Smooth muscle cell (in vitro differentiated cells): ENCODE measurements around the gene ZDHHC13. TPM values are rescaled to one million over a fixed set of nuclear protein-coding genes. Genes with fewer than 3 reads are reported as not detected.

ENCODE experiments used
- DNase-seq: peaks from one replicate; lab custom pipeline; 2025; ENCODE audit not compliant: unreplicated experiment; lab: John Stamatoyannopoulos, UW
- H2AFZ ChIP-seq: fragments of 200-600 bp; sonication (generic); 2 replicates; pipeline ENCODE4 v1.6.0; 2016; ENCODE audit warnings: antibody characterized with exemption, low read depth, mild to moderate bottlenecking
- H3F3A ChIP-seq: fragments of 200-600 bp; sonication (generic); 2 replicates; pipeline ENCODE4 v1.6.0; 2017; ENCODE audit warnings: antibody characterized with exemption, low read depth
- H3K27ac ChIP-seq: fragments of 200-600 bp; sonication (generic); 2 replicates; pipeline ENCODE4 v1.5.1; 2016; ENCODE audit warnings: low read depth, mild to moderate bottlenecking
- H3K27me3 ChIP-seq: fragments of 200-600 bp; sonication (generic); 2 replicates; pipeline ENCODE4 v1.6.1; 2016; ENCODE audit warnings: low read depth, mild to moderate bottlenecking
- H3K36me3 ChIP-seq: fragments of 200-600 bp; sonication (generic); 2 replicates; pipeline ENCODE4 v1.5.1; 2016; ENCODE audit warnings: low read depth
- H3K4me1 ChIP-seq: fragments of 200-600 bp; sonication (generic); 2 replicates; pipeline ENCODE4 v1.5.1; 2016; ENCODE audit warnings: low read depth
- H3K4me2 ChIP-seq: fragments of 200-600 bp; sonication (generic); 2 replicates; pipeline ENCODE4 v1.6.0; 2016; ENCODE audit warnings: mild to moderate bottlenecking
- H3K4me3 ChIP-seq: fragments of 200-600 bp; sonication (generic); 2 replicates; pipeline ENCODE4 v1.5.1; 2016; ENCODE audit warnings: mild to moderate bottlenecking
- H3K79me2 ChIP-seq: fragments of 200-600 bp; sonication (generic); 2 replicates; pipeline ENCODE4 v1.6.0; 2016; ENCODE audit warnings: low read depth, mild to moderate bottlenecking
- H3K9ac ChIP-seq: fragments of 200-600 bp; sonication (generic); 2 replicates; pipeline ENCODE4 v1.6.0; 2016; ENCODE audit warnings: low read depth
- H3K9me3 ChIP-seq: fragments of 200-600 bp; sonication (generic); replicated peaks from 2 replicates; pipeline ENCODE4 v1.5.1; 2016; ENCODE audit warnings: low read depth
- H4K20me1 ChIP-seq: fragments of 200-600 bp; sonication (generic); 2 replicates; pipeline ENCODE4 v1.6.0; 2016; ENCODE audit warnings: low read depth
- WGBS: methylation state at CpG from one replicate; pipeline ENCODE4 v1.1.7; 2016; ENCODE audit warnings: low lambda C conversion rate; 5-methylcytosine and 5-hydroxymethylcytosine counted together
- polyA plus RNA-seq: library from polyadenylated mRNA; unstranded; fragments of >200 nt; fragmentation: Nextera tagmentation; extraction: Ambion mirVana; gene quantifications from 2 replicates; pipeline ENCODE4 v1.2.1, GENCODE V29; 2016
- total RNA-seq: library from RNA; depleted of rRNA; stranded (reverse); fragments of >200 nt; gene quantifications from 2 replicates; pipeline ENCODE4 v1.2.3, GENCODE V29; 2014
- TF ChIP-seq, protein P1 (sequence below): fragments of 200-600 bp; sonication (generic); IDR thresholded peaks from 2 replicates; pipeline ENCODE4 v1.5.1; 2017; ENCODE audit warnings: borderline replicate concordance, mild to moderate bottlenecking, antibody characterized with exemption; ENCODE audit not compliant: insufficient read depth, poor library complexity, severe bottlenecking

ZDHHC13 gene
- total and polyA plus RNA-seq, 2 experiments from 2014 or later = 12.8 to 17.3 TPM

DNA sequence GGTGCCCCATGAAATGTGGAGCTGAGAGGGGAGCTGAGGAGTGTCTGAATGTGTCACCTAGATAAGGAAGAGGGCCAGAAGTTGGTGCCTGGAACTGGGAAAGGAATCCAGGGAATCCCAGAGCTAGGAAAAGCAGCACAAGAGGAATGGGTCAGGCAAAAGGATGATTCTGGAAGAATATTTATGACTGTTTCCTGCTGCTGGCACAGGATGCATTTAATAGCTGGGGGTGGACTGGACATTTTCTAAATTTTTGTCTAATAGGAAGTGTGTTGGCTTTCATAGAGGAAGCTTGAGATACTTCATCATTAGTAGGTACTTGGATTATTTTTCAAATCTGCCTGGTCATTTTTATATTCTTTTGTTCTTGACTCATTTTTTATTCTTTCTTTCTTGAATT lies 39.0 kb upstream of the ZDHHC13 start:
- Histone ChIP-seq H3F3A (no peaks in the 10 kb centered on the region), H3K9ac (no peak overlapping the region), H4K20me1 (no peaks in the 10 kb centered on the region), H3K79me2 (no peaks in the 10 kb centered on the region), H3K27ac (no peak overlapping the region), H3K9me3 (no peaks in the 10 kb centered on the region), H2AFZ (no peak overlapping the region), H3K27me3 (no peaks in the 10 kb centered on the region), H3K4me3 (no peak overlapping the region), H3K4me1 (no peaks in the 10 kb centered on the region), H3K4me2 (no peak overlapping the region), H3K36me3 (no peaks in the 10 kb centered on the region)
- TF ChIP-seq, protein P1, sequence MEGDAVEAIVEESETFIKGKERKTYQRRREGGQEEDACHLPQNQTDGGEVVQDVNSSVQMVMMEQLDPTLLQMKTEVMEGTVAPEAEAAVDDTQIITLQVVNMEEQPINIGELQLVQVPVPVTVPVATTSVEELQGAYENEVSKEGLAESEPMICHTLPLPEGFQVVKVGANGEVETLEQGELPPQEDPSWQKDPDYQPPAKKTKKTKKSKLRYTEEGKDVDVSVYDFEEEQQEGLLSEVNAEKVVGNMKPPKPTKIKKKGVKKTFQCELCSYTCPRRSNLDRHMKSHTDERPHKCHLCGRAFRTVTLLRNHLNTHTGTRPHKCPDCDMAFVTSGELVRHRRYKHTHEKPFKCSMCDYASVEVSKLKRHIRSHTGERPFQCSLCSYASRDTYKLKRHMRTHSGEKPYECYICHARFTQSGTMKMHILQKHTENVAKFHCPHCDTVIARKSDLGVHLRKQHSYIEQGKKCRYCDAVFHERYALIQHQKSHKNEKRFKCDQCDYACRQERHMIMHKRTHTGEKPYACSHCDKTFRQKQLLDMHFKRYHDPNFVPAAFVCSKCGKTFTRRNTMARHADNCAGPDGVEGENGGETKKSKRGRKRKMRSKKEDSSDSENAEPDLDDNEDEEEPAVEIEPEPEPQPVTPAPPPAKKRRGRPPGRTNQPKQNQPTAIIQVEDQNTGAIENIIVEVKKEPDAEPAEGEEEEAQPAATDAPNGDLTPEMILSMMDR = peak; percentile 4
- DNase-seq = no peak

DNA sequence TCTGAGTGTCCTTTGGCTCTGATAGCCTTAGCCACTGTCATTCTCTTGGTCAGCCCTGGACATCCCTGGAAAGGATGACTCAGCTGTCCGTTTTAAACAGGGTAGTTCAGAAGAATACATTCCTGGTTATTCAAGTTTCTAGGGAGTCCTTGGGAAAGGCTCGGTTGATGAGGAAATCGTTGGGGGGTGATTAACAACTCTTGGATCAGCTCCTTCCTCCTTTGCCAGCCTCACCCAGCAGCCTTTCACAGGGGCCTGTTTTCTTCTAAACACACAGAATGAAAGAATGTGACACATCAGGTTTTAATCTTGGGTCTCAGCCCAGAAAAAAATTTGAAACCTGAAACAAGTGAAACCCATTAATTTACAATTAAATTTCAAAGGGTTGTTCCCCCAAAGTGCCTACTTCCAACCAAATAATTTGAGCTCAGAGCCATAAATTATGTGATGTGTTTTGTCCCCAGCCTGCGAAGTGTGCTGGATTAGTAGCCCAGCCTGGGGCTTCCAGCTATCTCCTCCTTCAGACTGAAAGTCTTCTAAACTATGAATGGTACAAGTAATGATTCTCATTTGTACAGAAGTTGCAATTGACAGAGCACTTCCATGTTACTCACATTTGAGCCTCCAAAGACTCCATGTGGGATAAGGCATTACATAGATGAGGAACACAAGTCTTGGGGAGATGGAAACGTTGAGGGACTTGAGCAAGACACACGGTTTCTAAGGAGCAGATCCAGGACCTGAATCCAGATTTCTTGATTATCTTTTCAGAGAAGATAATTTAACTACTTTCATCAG lies 37.1 kb upstream of the ZDHHC13 start:
- no peak overlapping the region for H3K4me3 ChIP-seq
- TF ChIP-seq, protein P1 = no peak
- no peaks in the 10 kb centered on the region for H3K27me3 ChIP-seq
- H2AFZ ChIP-seq = no peak overlapping the region
- H3F3A ChIP-seq = no peaks in the 10 kb centered on the region
- no peak for DNase-seq
- H3K9me3 ChIP-seq = no peaks in the 10 kb centered on the region
- H3K36me3 ChIP-seq = no peaks in the 10 kb centered on the region
- peak overlapping the region; percentile 48 for H3K27ac ChIP-seq
- no peaks in the 10 kb centered on the region for H3K79me2 ChIP-seq
- H3K9ac ChIP-seq = peak overlapping the region; percentile 4
- no peak overlapping the region for H3K4me2 ChIP-seq
- H3K4me1 ChIP-seq = no peaks in the 10 kb centered on the region
- H4K20me1 ChIP-seq = no peaks in the 10 kb centered on the region
- WGBS = 44% methylated on average over 6 of the region's 6 CpGs

DNA sequence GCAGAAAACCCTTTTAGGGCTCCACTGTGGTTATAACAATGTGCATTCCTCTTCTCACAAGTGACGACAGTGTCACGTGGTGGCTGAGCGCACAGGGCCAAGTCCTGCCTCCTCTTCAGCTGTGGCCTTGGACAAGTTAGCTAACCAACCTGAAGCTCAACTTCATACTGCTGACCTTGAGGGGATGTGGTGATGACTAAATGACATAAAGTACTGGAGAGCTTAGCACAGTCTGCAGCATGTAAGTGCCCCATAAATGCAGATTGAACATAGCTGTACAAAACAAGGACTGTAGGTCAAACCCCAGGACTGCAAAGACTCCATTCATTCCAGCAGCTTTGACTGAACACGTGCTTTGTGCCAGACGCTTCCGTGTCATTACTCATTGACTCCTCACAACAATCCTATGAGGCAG lies 36.4 kb upstream of the ZDHHC13 start:
- Histone ChIP-seq H4K20me1 (no peaks in the 10 kb centered on the region), H3F3A (no peaks in the 10 kb centered on the region), H3K9ac (no peak overlapping the region), H3K36me3 (no peaks in the 10 kb centered on the region), H3K9me3 (no peaks in the 10 kb centered on the region), H3K4me3 (no peak overlapping the region), H3K27ac (peak overlapping the region; percentile 48), H2AFZ (no peak overlapping the region), H3K79me2 (no peaks in the 10 kb centered on the region), H3K4me1 (no peaks in the 10 kb centered on the region), H3K4me2 (no peak overlapping the region), H3K27me3 (no peaks in the 10 kb centered on the region)
- DNase-seq = no peak
- 76% methylated on average over 6 of the region's 6 CpGs for WGBS
- TF ChIP-seq, protein P1 = no peak

DNA sequence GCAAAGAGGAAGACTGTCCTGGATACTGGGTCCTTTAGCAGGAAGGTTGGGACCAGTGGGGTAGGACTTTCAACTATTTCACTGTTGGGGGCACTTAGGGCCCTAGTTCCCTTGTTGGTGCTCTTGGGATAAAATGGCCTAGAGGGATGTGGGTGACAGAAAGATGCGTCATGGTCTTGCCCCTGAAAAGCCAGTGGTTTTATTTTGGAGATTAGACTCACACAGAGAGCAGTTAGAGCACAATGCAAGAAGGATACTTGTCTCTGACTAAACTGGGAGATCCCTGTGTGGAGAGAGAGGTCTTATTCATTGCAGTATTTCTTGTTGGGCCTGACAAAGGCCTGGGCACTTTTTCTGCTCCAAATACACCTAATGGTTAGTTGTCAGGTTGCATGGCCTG lies 33.8 kb upstream of the ZDHHC13 start:
- no peak overlapping the region for H3K9ac ChIP-seq
- TF ChIP-seq, protein P1 = no peak
- H3F3A ChIP-seq = no peaks in the 10 kb centered on the region

More for the DNA sequence above, 33.8 kb upstream of the ZDHHC13 start:
- 91% methylated on average over 1 of the region's 1 CpG for WGBS
- no peaks in the 10 kb centered on the region for H3K36me3 ChIP-seq
- no peak overlapping the region for H3K4me3 ChIP-seq
- H2AFZ ChIP-seq = no peak overlapping the region
- no peak overlapping the region for H3K27ac ChIP-seq
- no peaks in the 10 kb centered on the region for H3K4me1 ChIP-seq
- no peaks in the 10 kb centered on the region for H4K20me1 ChIP-seq
- no peak for DNase-seq
- H3K79me2 ChIP-seq = no peaks in the 10 kb centered on the region
- H3K9me3 ChIP-seq = no peaks in the 10 kb centered on the region
- no peak overlapping the region for H3K4me2 ChIP-seq
- no peaks in the 10 kb centered on the region for H3K27me3 ChIP-seq
